ENCODE measurements around the gene OR52I2.

OR52I2 gene

GRCh38 chr11:4581443-4581842 is at the start of gene OR52I2:
Gene OR52I2 (plus strand): TSS chr11:4581743.
- H3K36me3 Mint-ChIP-seq, result no peaks in the 10 kb centered on the region
- CTCF ChIA-PET, result no interaction called here
- no peaks in the 10 kb centered on the region for H3K9me3 Mint-ChIP-seq
- no peak within 1 kb of the TSS for H3K27ac Mint-ChIP-seq
- no peak within 1 kb of the TSS for H3K4me3 Mint-ChIP-seq
- no peak for DNase-seq
- H3K4me1 Mint-ChIP-seq, result no peaks in the 10 kb centered on the region
- peaks cover 7% of the 10 kb centered on the region for H3K27me3 Mint-ChIP-seq

GRCh38 chr11:4539603-4540219 is 41.8 kb upstream of the OR52I2 start:
- DNase-seq, result peak; percentile 64
- no peaks in the 10 kb centered on the region for H3K9me3 Mint-ChIP-seq
- H3K27ac Mint-ChIP-seq, result no peak overlapping the region
- H3K4me1 Mint-ChIP-seq, result no peaks in the 10 kb centered on the region
- no peaks in the 10 kb centered on the region for H3K36me3 Mint-ChIP-seq
- no peaks in the 10 kb centered on the region for H3K27me3 Mint-ChIP-seq
- CTCF ChIA-PET, result interaction anchor here (0.6 to 10.4 kb wide), 6 partner anchors 15 to 355 kb away, joined by 3 to 124 read pairs (median 5); no protein-coding TSS in a partner anchor
- no peak overlapping the region for H3K4me3 Mint-ChIP-seq

GRCh38 chr11:4541071-4541470 is 40.5 kb upstream of the OR52I2 start:
- Mint-ChIP-seq H3K4me1 (no peaks in the 10 kb centered on the region), H3K36me3 (no peaks in the 10 kb centered on the region), H3K27ac (no peak overlapping the region), H3K9me3 (no peaks in the 10 kb centered on the region), H3K4me3 (no peak overlapping the region), H3K27me3 (no peaks in the 10 kb centered on the region)
- CTCF ChIA-PET, result interaction anchor here (1.3 to 10.4 kb wide), 2 partner anchors 46 to 356 kb away, joined by 3 to 124 read pairs; no protein-coding TSS in a partner anchor
- no peak for DNase-seq

- no peaks in the 10 kb centered on the region for H3K9me3 Mint-ChIP-seq
- no peak overlapping the region for H3K27ac Mint-ChIP-seq
- no peak for DNase-seq
- H3K27me3 Mint-ChIP-seq, result no peaks in the 10 kb centered on the region
- no peaks in the 10 kb centered on the region for H3K4me1 Mint-ChIP-seq
- no peak overlapping the region for H3K4me3 Mint-ChIP-seq
- H3K36me3 Mint-ChIP-seq, result no peaks in the 10 kb centered on the region
- CTCF ChIA-PET, result interaction anchor here (10.4 kb wide), 1 partner anchor 358 kb away, joined by 124 read pairs; no protein-coding TSS in a partner anchor
Observed at GRCh38 chr11:4543561-4543960, 38.0 kb upstream of the OR52I2 start.

GRCh38 chr11:4544891-4545290 is 36.7 kb upstream of the OR52I2 start, which contains the start of gene OR52M1:
Gene OR52M1 (plus strand): TSS chr11:4545191. CDS start chr11:4545191, 0 bp downstream.
- CTCF ChIA-PET, result interaction anchor here (10.4 kb wide), 1 partner anchor 360 kb away, joined by 124 read pairs; no protein-coding TSS in a partner anchor

GRCh38 chr11:4546878-4547277 is 34.7 kb upstream of the OR52I2 start:
- Mint-ChIP-seq H3K4me3 (no peak overlapping the region), H3K9me3 (no peaks in the 10 kb centered on the region), H3K4me1 (no peaks in the 10 kb centered on the region), H3K27me3 (no peaks in the 10 kb centered on the region), H3K27ac (no peak overlapping the region), H3K36me3 (no peaks in the 10 kb centered on the region)
- DNase-seq, result no peak
- CTCF ChIA-PET, result interaction anchor here (0.9 to 10.4 kb wide), 2 partner anchors 154 to 362 kb away, joined by 3 to 124 read pairs; no protein-coding TSS in a partner anchor

More at GRCh38 chr11:4544891-4545290, 36.7 kb upstream of the OR52I2 start, which contains the start of gene OR52M1:
- no peaks in the 10 kb centered on the region for H3K9me3 Mint-ChIP-seq
- no peak within 1 kb of the TSS for H3K4me3 Mint-ChIP-seq
- no peak within 1 kb of the TSS for H3K27ac Mint-ChIP-seq
- DNase-seq, result no peak
- H3K27me3 Mint-ChIP-seq, result no peaks in the 10 kb centered on the region
- H3K4me1 Mint-ChIP-seq, result no peaks in the 10 kb centered on the region
- no peaks in the 10 kb centered on the region for H3K36me3 Mint-ChIP-seq

GRCh38 chr11:4547416-4547815 is 34.1 kb upstream of the OR52I2 start:
- Mint-ChIP-seq H3K9me3 (no peaks in the 10 kb centered on the region), H3K36me3 (no peaks in the 10 kb centered on the region), H3K27me3 (peaks cover 1% of the 10 kb centered on the region), H3K27ac (no peak overlapping the region), H3K4me1 (no peaks in the 10 kb centered on the region), H3K4me3 (no peak overlapping the region)
- CTCF ChIA-PET, result interaction anchor here (0.9 to 10.4 kb wide), 2 partner anchors 155 to 362 kb away, joined by 3 to 124 read pairs; no protein-coding TSS in a partner anchor
- no peak for DNase-seq

GRCh38 chr11:4551346-4551979 is 30.1 kb upstream of the OR52I2 start:
- Mint-ChIP-seq H3K9me3 (no peaks in the 10 kb centered on the region), H3K27ac (no peak overlapping the region), H3K36me3 (no peaks in the 10 kb centered on the region), H3K4me1 (no peaks in the 10 kb centered on the region), H3K27me3 (peaks cover 4% of the 10 kb centered on the region), H3K4me3 (no peak overlapping the region)
- no peak for DNase-seq
- CTCF ChIA-PET, result interaction anchor here (0.5 to 1.1 kb wide), 2 partner anchors 364 to 368 kb away, joined by 3 to 5 read pairs; no protein-coding TSS in a partner anchor

- no peak overlapping the region for H3K4me3 Mint-ChIP-seq
- no peak for DNase-seq
- CTCF ChIA-PET, result no interaction called here
- H3K27me3 Mint-ChIP-seq, result peaks cover 12% of the 10 kb centered on the region
- H3K27ac Mint-ChIP-seq, result no peak overlapping the region
- H3K36me3 Mint-ChIP-seq, result no peaks in the 10 kb centered on the region
- H3K4me1 Mint-ChIP-seq, result no peaks in the 10 kb centered on the region
- no peaks in the 10 kb centered on the region for H3K9me3 Mint-ChIP-seq
Observed at GRCh38 chr11:4559527-4560440, 21.8 kb upstream of the OR52I2 start.

- no peaks in the 10 kb centered on the region for H3K4me1 Mint-ChIP-seq
- H3K36me3 Mint-ChIP-seq, result no peaks in the 10 kb centered on the region
- H3K27me3 Mint-ChIP-seq, result peaks cover 12% of the 10 kb centered on the region
- CTCF ChIA-PET, result no interaction called here
- no peaks in the 10 kb centered on the region for H3K9me3 Mint-ChIP-seq
- no peak for DNase-seq
- no peak overlapping the region for H3K4me3 Mint-ChIP-seq
- no peak overlapping the region for H3K27ac Mint-ChIP-seq
Observed at GRCh38 chr11:4560467-4560866, 21.1 kb upstream of the OR52I2 start.

GRCh38 chr11:4565371-4565770 is 16.2 kb upstream of the OR52I2 start:
- Mint-ChIP-seq H3K27ac (no peak overlapping the region), H3K4me3 (no peak overlapping the region), H3K9me3 (no peaks in the 10 kb centered on the region), H3K4me1 (no peaks in the 10 kb centered on the region), H3K27me3 (peaks cover 5% of the 10 kb centered on the region), H3K36me3 (no peaks in the 10 kb centered on the region)
- no peak for DNase-seq
- CTCF ChIA-PET, result no interaction called here

GRCh38 chr11:4569075-4569474 is 12.5 kb upstream of the OR52I2 start:
- Mint-ChIP-seq H3K27me3 (no peaks in the 10 kb centered on the region), H3K4me3 (no peak overlapping the region), H3K27ac (no peak overlapping the region), H3K4me1 (no peaks in the 10 kb centered on the region), H3K9me3 (no peaks in the 10 kb centered on the region), H3K36me3 (no peaks in the 10 kb centered on the region)
- CTCF ChIA-PET, result no interaction called here
- DNase-seq, result no peak

- no peak overlapping the region for H3K27ac Mint-ChIP-seq
- no peak for DNase-seq
- H3K36me3 Mint-ChIP-seq, result no peaks in the 10 kb centered on the region
- CTCF ChIA-PET, result no interaction called here
- H3K27me3 Mint-ChIP-seq, result peaks cover 12% of the 10 kb centered on the region
- no peaks in the 10 kb centered on the region for H3K9me3 Mint-ChIP-seq
- H3K4me1 Mint-ChIP-seq, result peaks cover 8% of the 10 kb centered on the region
- no peak overlapping the region for H3K4me3 Mint-ChIP-seq
Observed at GRCh38 chr11:4576880-4577279, 4.7 kb upstream of the OR52I2 start.

GRCh38 chr11:4577761-4578160 is 3.8 kb upstream of the OR52I2 start:
- Mint-ChIP-seq H3K4me1 (peaks cover 8% of the 10 kb centered on the region), H3K27ac (no peak overlapping the region), H3K9me3 (no peaks in the 10 kb centered on the region), H3K27me3 (peaks cover 12% of the 10 kb centered on the region), H3K36me3 (no peaks in the 10 kb centered on the region), H3K4me3 (no peak overlapping the region)
- CTCF ChIA-PET, result no interaction called here
- DNase-seq, result no peak

All from activated naive CD4-positive, alpha-beta T cell treated with anti-CD3 and anti-CD28 coated beads, Interleukin-2, amount 10 ng/mL, durations not matched to agents 7 days and 5 days (primary cell).